G401.6 (cell line): ENCODE data around the gene COA7.
"Not testable (repeated sequence)": the region's sequence is repeated elsewhere in the genome, so short reads cannot be mapped to it uniquely, and the experiment has no call there.

ENCODE experiments used
- FAIRE-seq: peaks from 2 replicates; lab custom pipeline; 2012; peaks lifted over from hg19 to GRCh38; lab: Jason Lieb, UNC

COA7 gene

GRCh38 chr1:52697795-52698674 lies at the start of gene COA7:
Gene COA7, minus strand, starts transcription at chr1:52698347. Its CDS starts 21 bp downstream, at chr1:52698326.
- FAIRE-seq, result no peak

- FAIRE-seq, result no peak
Observed at GRCh38 chr1:52747450-52747849, 49.3 kb upstream of the COA7 start.

- no peak for FAIRE-seq
Observed at GRCh38 chr1:52746189-52746588, 48.0 kb upstream of the COA7 start.

- FAIRE-seq, result no peak
Observed at GRCh38 chr1:52741259-52741658, 43.1 kb upstream of the COA7 start.

GRCh38 chr1:52739699-52740467 lies 41.7 kb upstream of the COA7 start:
- no peak for FAIRE-seq

GRCh38 chr1:52738893-52739292 lies 40.7 kb upstream of the COA7 start:
- FAIRE-seq, result no peak

- no peak for FAIRE-seq
Observed at GRCh38 chr1:52738148-52738547, 40.0 kb upstream of the COA7 start.

- not testable (repeated sequence) for FAIRE-seq
Observed at GRCh38 chr1:52735371-52735770, 37.2 kb upstream of the COA7 start.

- FAIRE-seq, result no peak
Observed at GRCh38 chr1:52733368-52733767, 35.2 kb upstream of the COA7 start.

GRCh38 chr1:52727956-52728656 lies 30.0 kb upstream of the COA7 start:
- no peak for FAIRE-seq

GRCh38 chr1:52727114-52727586 lies 29.0 kb upstream of the COA7 start:
- no peak for FAIRE-seq

- FAIRE-seq, result no peak
Observed at GRCh38 chr1:52726265-52727113, 28.3 kb upstream of the COA7 start, which contains the start of gene ZYG11B. Gene ZYG11B, plus strand, starts transcription at chr1:52726453. Its CDS starts 201 bp downstream, at chr1:52726654.

GRCh38 chr1:52725903-52726264 lies 27.7 kb upstream of the COA7 start:
- no peak for FAIRE-seq

GRCh38 chr1:52723260-52723659 lies 25.1 kb upstream of the COA7 start:
- FAIRE-seq, result no peak

GRCh38 chr1:52715296-52715695 lies 17.1 kb upstream of the COA7 start:
- FAIRE-seq, result not testable (repeated sequence)

- FAIRE-seq, result no peak
Observed at GRCh38 chr1:52713590-52713989, 15.4 kb upstream of the COA7 start.

- FAIRE-seq, result no peak
Observed at GRCh38 chr1:52709016-52709415, 10.9 kb upstream of the COA7 start.

GRCh38 chr1:52707927-52708655 lies 9.9 kb upstream of the COA7 start:
- no peak for FAIRE-seq

- no peak for FAIRE-seq
Observed at GRCh38 chr1:52706941-52707926, 9.1 kb upstream of the COA7 start.
